ENCODE measurements around the gene APPL2. TPM values are rescaled to one million over a fixed set of nuclear protein-coding genes. Genes with fewer than 3 reads are reported as not detected.

Gene APPL2
- total RNA-seq, 1 donor from 2014 or later = 55.1 TPM

- DNase-seq (ENCODE audit: low spot score) = no peak
Measured at GRCh38 chr12:105223884-105224283, 12.1 kb downstream of the APPL2 start.

GRCh38 chr12:105223352-105223845 lies 12.6 kb downstream of the APPL2 start:
- DNase-seq (ENCODE audit: low spot score) = no peak

- no peak for DNase-seq (ENCODE audit: low spot score)
Measured at GRCh38 chr12:105222726-105223351, 13.1 kb downstream of the APPL2 start.

- no peak for DNase-seq (ENCODE audit: low spot score)
Measured at GRCh38 chr12:105222284-105222655, 13.7 kb downstream of the APPL2 start.

- DNase-seq (ENCODE audit: low spot score) = no peak
Measured at GRCh38 chr12:105221583-105222283, 14.2 kb downstream of the APPL2 start.

- DNase-seq (ENCODE audit: low spot score) = no peak
Measured at GRCh38 chr12:105220929-105221290, 15.1 kb downstream of the APPL2 start.

GRCh38 chr12:105220150-105220928 lies 15.6 kb downstream of the APPL2 start:
- no peak for DNase-seq (ENCODE audit: low spot score)

- DNase-seq (ENCODE audit: low spot score) = no peak
Measured at GRCh38 chr12:105219261-105220028, 16.5 kb downstream of the APPL2 start.

- no peak for DNase-seq (ENCODE audit: low spot score)
Measured at GRCh38 chr12:105218434-105218833, 17.5 kb downstream of the APPL2 start.

- DNase-seq (ENCODE audit: low spot score) = no peak
Measured at GRCh38 chr12:105214670-105215375, 21.2 kb downstream of the APPL2 start.

- DNase-seq (ENCODE audit: low spot score) = no peak
Measured at GRCh38 chr12:105214148-105214547, 21.8 kb downstream of the APPL2 start.

GRCh38 chr12:105212438-105212837 lies 23.5 kb downstream of the APPL2 start:
- DNase-seq (ENCODE audit: low spot score) = no peak

GRCh38 chr12:105209091-105209490 lies 26.9 kb downstream of the APPL2 start:
- no peak for DNase-seq (ENCODE audit: low spot score)

GRCh38 chr12:105206686-105207374 lies 29.1 kb downstream of the APPL2 start:
- no peak for DNase-seq (ENCODE audit: low spot score)

- no peak for DNase-seq (ENCODE audit: low spot score)
Measured at GRCh38 chr12:105205322-105206048, 30.5 kb downstream of the APPL2 start.

GRCh38 chr12:105204916-105205315 lies 31.1 kb downstream of the APPL2 start:
- no peak for DNase-seq (ENCODE audit: low spot score)

- DNase-seq (ENCODE audit: low spot score) = no peak
Measured at GRCh38 chr12:105204127-105204526, 31.8 kb downstream of the APPL2 start.

GRCh38 chr12:105202202-105202601 lies 33.8 kb downstream of the APPL2 start:
- DNase-seq (ENCODE audit: low spot score) = no peak

- no peak for DNase-seq (ENCODE audit: low spot score)
Measured at GRCh38 chr12:105201299-105201698, 34.7 kb downstream of the APPL2 start.
